RPMI8226 (cell line): ENCODE results near the gene SFN.
"Not testable (repeated sequence)": the region's sequence is repeated elsewhere in the genome, so short reads cannot be mapped to it uniquely, and the experiment has no call there.

ENCODE experiments used
- DNase-seq: peaks from one replicate; pipeline ENCODE4 v3.0.0-alpha.2; 2015

The SFN gene

GRCh38 chr1:26862781-26863684, at the start of gene SFN:
Gene SFN (plus strand): TSS chr1:26863149. CDS start chr1:26863213, 64 bp downstream.
- peak; percentile 97 for DNase-seq

- DNase-seq = no peak
These were observed 48.6 kb upstream of the SFN start for GRCh38 chr1:26814377-26814776.

GRCh38 chr1:26814893-26815292, 48.1 kb upstream of the SFN start:
- no peak for DNase-seq

- DNase-seq = peak; percentile 86
These were observed 42.1 kb upstream of the SFN start for GRCh38 chr1:26820784-26821269.

GRCh38 chr1:26822737-26823395, 40.1 kb upstream of the SFN start:
- DNase-seq = no peak

GRCh38 chr1:26824731-26825130, 38.2 kb upstream of the SFN start:
- no peak for DNase-seq

- DNase-seq = peak; percentile 85
These were observed 36.5 kb upstream of the SFN start, which contains the start of gene ZDHHC18 for GRCh38 chr1:26826261-26827105. Gene ZDHHC18 (plus strand): TSS chr1:26826688. CDS start chr1:26826805, 117 bp downstream.

GRCh38 chr1:26827106-26827604, 35.8 kb upstream of the SFN start:
- no peak for DNase-seq

GRCh38 chr1:26827663-26828062, 35.3 kb upstream of the SFN start:
- DNase-seq = no peak

- no peak for DNase-seq
These were observed 34.4 kb upstream of the SFN start for GRCh38 chr1:26828411-26828991.

- no peak for DNase-seq
These were observed 33.6 kb upstream of the SFN start for GRCh38 chr1:26829184-26829911.

GRCh38 chr1:26831059-26831458, 31.9 kb upstream of the SFN start:
- no peak for DNase-seq

GRCh38 chr1:26831546-26832248, 31.3 kb upstream of the SFN start:
- DNase-seq = no peak

GRCh38 chr1:26832249-26832960, 30.5 kb upstream of the SFN start:
- DNase-seq = no peak

GRCh38 chr1:26833432-26834405, 29.2 kb upstream of the SFN start:
- DNase-seq = peak; percentile 54

GRCh38 chr1:26837665-26838064, 25.3 kb upstream of the SFN start:
- DNase-seq = not testable (repeated sequence)

- DNase-seq = peak; percentile 95
These were observed 24.2 kb upstream of the SFN start for GRCh38 chr1:26838474-26839338.

GRCh38 chr1:26839339-26839722, 23.6 kb upstream of the SFN start:
- DNase-seq = no peak
